Duodenal mucosa (tissue), 2 donors: ENCODE data around the gene MCHR1.
"Not testable (repeated sequence)": the region's sequence is repeated elsewhere in the genome, so short reads cannot be mapped to it uniquely, and the experiment has no call there.

Experiments
- H3K27ac ChIP-seq: one replicate; pipeline ENCODE4 v1.7.0; 2013; ENCODE audit warnings: low read depth, low read length
- H3K27me3 ChIP-seq, 2 donors: one replicate each; pipeline ENCODE4 v1.7.0; 2013; ENCODE audit warnings: low read length in 2 of 2, control low read depth in 1 of 2; ENCODE audit not compliant: insufficient read depth in 2 of 2, control insufficient read depth in 1 of 2
- H3K36me3 ChIP-seq, 2 donors: one replicate each; pipeline ENCODE4 v1.7.0; 2013; ENCODE audit warnings: low read length in 2 of 2, control low read depth in 1 of 2; ENCODE audit not compliant: insufficient read depth in 2 of 2, control insufficient read depth in 1 of 2
- H3K4me1 ChIP-seq, 2 donors: one replicate each; pipeline ENCODE4 v1.7.0; 2013; ENCODE audit warnings: low read length in 2 of 2, control low read depth in 1 of 2; ENCODE audit not compliant: insufficient read depth in 2 of 2, control insufficient read depth in 1 of 2
- H3K4me3 ChIP-seq, 2 donors: one replicate each; pipeline ENCODE4 v1.7.0; 2013; ENCODE audit warnings: low read length in 2 of 2, low read depth in 1 of 2
- H3K9ac ChIP-seq, 2 donors: one replicate each; pipeline ENCODE4 v1.7.0; 2013; ENCODE audit warnings: low read length in 2 of 2, low read depth in 1 of 2
- H3K9me3 ChIP-seq, 2 donors: one replicate each; pipeline ENCODE4 v1.7.0; 2013; ENCODE audit warnings: low read length in 2 of 2, control low read depth in 1 of 2; ENCODE audit not compliant: control insufficient read depth in 1 of 2

The MCHR1 gene

GRCh38 chr22:40638261-40638660 is 41.0 kb upstream of the MCHR1 start:
- Histone ChIP-seq H3K27me3 (no peaks in the 10 kb centered on the region), H3K4me3 (no peak overlapping the region), H3K9me3 (no peaks in the 10 kb centered on the region), H3K9ac (no peak overlapping the region), H3K27ac (no peak overlapping the region), H3K4me1 (peaks cover 23 to 29% of the 10 kb centered on the region in 2 donors), H3K36me3 (no peaks in the 10 kb centered on the region)

GRCh38 chr22:40641269-40641668 is 38.0 kb upstream of the MCHR1 start:
- H3K4me1 ChIP-seq = peaks cover 7 to 15% of the 10 kb centered on the region in 2 donors
- H3K4me3 ChIP-seq = no peak overlapping the region
- H3K27me3 ChIP-seq = no peaks in the 10 kb centered on the region
- no peaks in the 10 kb centered on the region for H3K36me3 ChIP-seq
- no peaks in the 10 kb centered on the region for H3K9me3 ChIP-seq
- H3K9ac ChIP-seq = no peak overlapping the region
- H3K27ac ChIP-seq = no peak overlapping the region

DNA sequence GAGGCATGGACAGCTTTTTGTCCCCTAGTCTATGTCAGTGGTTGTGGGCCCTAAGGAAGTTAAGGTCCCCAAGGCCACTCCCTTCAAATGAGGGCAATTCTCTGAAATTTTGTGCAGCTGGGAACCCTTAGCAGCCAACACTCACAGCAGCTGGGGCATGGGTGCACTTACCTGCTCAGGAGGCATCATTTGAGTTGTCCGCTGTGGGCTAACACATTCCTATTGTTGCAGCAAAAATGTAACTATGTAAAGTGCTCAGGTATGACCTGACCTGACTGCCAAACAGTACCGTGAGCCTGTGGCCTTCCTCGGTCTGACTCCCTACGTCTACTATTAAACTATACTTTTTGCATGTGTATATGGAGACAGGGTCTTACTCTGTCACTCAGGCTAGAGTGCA is 37.0 kb upstream of the MCHR1 start:
- Histone ChIP-seq H3K27ac (no peak overlapping the region), H3K27me3 (no peaks in the 10 kb centered on the region), H3K4me3 (no peak overlapping the region), H3K4me1 (peaks cover 7 to 14% of the 10 kb centered on the region in 2 donors), H3K9me3 (no peaks in the 10 kb centered on the region), H3K9ac (no peak overlapping the region), H3K36me3 (no peaks in the 10 kb centered on the region)

- no peak overlapping the region for H3K4me3 ChIP-seq
- peaks cover 6 to 17% of the 10 kb centered on the region in 2 donors for H3K4me1 ChIP-seq
- no peak overlapping the region for H3K9ac ChIP-seq
- H3K27ac ChIP-seq = no peak overlapping the region
- no peaks in the 10 kb centered on the region for H3K9me3 ChIP-seq
- no peaks in the 10 kb centered on the region for H3K27me3 ChIP-seq
- no peaks in the 10 kb centered on the region for H3K36me3 ChIP-seq
Observed at GRCh38 chr22:40645579-40646197, 33.6 kb upstream of the MCHR1 start.

DNA sequence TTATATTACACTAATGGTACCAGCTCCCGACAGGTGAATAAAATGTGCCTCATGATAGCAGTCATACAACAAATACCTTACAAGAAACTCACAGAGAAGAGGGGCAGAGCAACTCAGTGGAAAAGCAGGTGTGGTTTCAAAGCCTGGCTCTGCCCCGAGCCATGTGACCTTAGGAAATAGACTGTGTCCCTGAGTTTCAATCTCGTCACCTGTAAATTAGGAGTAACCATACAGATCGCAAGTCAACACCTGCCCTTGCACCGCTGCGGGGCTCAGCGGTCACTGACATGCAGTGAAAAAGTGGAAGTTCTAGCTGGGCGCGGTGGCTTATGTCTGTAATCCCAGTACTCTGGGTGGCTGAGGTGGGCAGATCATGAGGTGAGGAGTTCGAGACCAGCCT is 30.9 kb upstream of the MCHR1 start:
- H3K27me3 ChIP-seq = no peaks in the 10 kb centered on the region
- no peaks in the 10 kb centered on the region for H3K36me3 ChIP-seq
- no peaks in the 10 kb centered on the region for H3K9me3 ChIP-seq
- H3K4me1 ChIP-seq = peaks cover 12 to 32% of the 10 kb centered on the region in 2 donors
- H3K9ac ChIP-seq = peak overlapping the region; percentile 15 to 43
- peak overlapping the region; percentile 40 for H3K27ac ChIP-seq
- peak overlapping the region in 1 of 2 donors; percentile 17 for H3K4me3 ChIP-seq

DNA sequence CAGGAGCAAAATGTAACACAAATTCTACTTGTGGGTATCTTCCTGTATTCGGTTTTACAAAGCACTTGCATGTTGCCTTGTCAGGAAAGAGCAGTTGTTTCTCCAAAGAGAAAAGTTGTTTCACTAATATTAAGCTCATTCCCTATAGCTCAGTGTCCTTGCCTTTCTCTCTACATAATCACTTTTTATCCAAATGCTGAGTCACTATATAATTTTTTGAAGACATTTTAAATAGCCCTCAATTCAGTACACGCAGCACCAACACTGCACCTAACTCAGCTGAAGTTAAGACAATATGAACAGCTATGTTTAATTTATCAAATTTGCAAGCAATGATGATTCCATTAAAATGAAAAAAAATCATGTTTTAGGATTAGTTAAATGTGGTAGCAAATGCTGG is 28.2 kb upstream of the MCHR1 start:
- H3K9me3 ChIP-seq = no peaks in the 10 kb centered on the region

GRCh38 chr22:40651563-40652501 is 27.5 kb upstream of the MCHR1 start:
- peaks cover 22 to 32% of the 10 kb centered on the region in 2 donors for H3K4me1 ChIP-seq
- H3K27me3 ChIP-seq = no peaks in the 10 kb centered on the region
- H3K9me3 ChIP-seq = no peaks in the 10 kb centered on the region
- H3K27ac ChIP-seq = peak overlapping the region; percentile 95
- peak overlapping the region; percentile 83 to 96 for H3K9ac ChIP-seq
- H3K4me3 ChIP-seq = peak overlapping the region; percentile 77 to 89
- H3K36me3 ChIP-seq = no peaks in the 10 kb centered on the region

More for the DNA sequence above, 28.2 kb upstream of the MCHR1 start:
- H3K4me1 ChIP-seq = peaks cover 22 to 32% of the 10 kb centered on the region in 2 donors
- H3K27me3 ChIP-seq = no peaks in the 10 kb centered on the region
- peak overlapping the region; percentile 95 for H3K27ac ChIP-seq
- H3K4me3 ChIP-seq = peak overlapping the region; percentile 77 to 89
- no peaks in the 10 kb centered on the region for H3K36me3 ChIP-seq
- H3K9ac ChIP-seq = peak overlapping the region; percentile 83 to 96

- no peaks in the 10 kb centered on the region for H3K9me3 ChIP-seq
- H3K36me3 ChIP-seq = no peaks in the 10 kb centered on the region
- no peaks in the 10 kb centered on the region for H3K27me3 ChIP-seq
- H3K9ac ChIP-seq = no peak overlapping the region
- H3K4me3 ChIP-seq = no peak overlapping the region
- H3K4me1 ChIP-seq = peaks cover 16 to 27% of the 10 kb centered on the region in 2 donors
- H3K27ac ChIP-seq = no peak overlapping the region
Observed at GRCh38 chr22:40653361-40653760, 25.9 kb upstream of the MCHR1 start.

GRCh38 chr22:40654522-40655167 is 24.6 kb upstream of the MCHR1 start:
- Histone ChIP-seq H3K9me3 (no peaks in the 10 kb centered on the region), H3K9ac (no peak overlapping the region), H3K36me3 (no peaks in the 10 kb centered on the region), H3K27ac (peak overlapping the region; percentile 1), H3K27me3 (no peaks in the 10 kb centered on the region), H3K4me1 (peaks cover 16 to 23% of the 10 kb centered on the region in 2 donors), H3K4me3 (no peak overlapping the region)

DNA sequence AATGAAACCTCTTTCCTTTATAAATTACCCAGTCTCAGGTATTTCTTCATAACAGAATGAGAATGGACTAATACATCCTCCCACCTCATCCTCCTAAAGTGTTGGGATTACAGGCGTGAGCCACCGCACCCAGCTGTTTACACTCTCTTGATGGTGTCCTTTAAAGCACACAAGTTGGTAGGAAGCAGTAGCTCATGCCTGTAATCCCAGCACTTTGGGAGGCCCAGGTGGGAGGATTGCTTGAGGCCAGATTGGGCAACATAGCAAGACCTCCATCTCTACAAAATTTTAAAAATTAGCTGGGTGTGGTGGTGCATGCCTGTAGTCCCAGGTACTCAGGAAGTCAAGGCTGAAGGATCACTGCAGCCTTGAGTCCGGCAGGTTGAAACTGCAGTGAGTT is 23.3 kb upstream of the MCHR1 start:
- H3K9ac ChIP-seq, H3K4me3 ChIP-seq, H3K27ac ChIP-seq, H3K36me3 ChIP-seq, H3K27me3 ChIP-seq, H3K9me3 ChIP-seq: not testable (repeated sequence)
- peaks cover 16 to 23% of the 10 kb centered on the region in 2 donors for H3K4me1 ChIP-seq
